Osteocyte (in vitro differentiated cells): ENCODE data around the gene C18orf63. TPM values are rescaled to one million over a fixed set of nuclear protein-coding genes. Genes with fewer than 3 reads are reported as not detected.

Experiments
- DNase-seq: peaks from one replicate; pipeline ENCODE4 v3.0.0; 2021; ENCODE audit warnings: mixed read lengths; ENCODE audit not compliant: unreplicated experiment; ENCODE audit errors: extremely low spot score
- H3K27ac Mint-ChIP-seq: one replicate; pipeline ENCODE4 v1.8.0; 2021; ENCODE audit warnings: mild to moderate bottlenecking, mixed read lengths; ENCODE audit not compliant: unreplicated experiment
- H3K27me3 Mint-ChIP-seq: one replicate; pipeline ENCODE4 v1.8.0; 2021; ENCODE audit warnings: mixed read lengths; ENCODE audit not compliant: unreplicated experiment
- H3K36me3 Mint-ChIP-seq: one replicate; pipeline ENCODE4 v1.8.0; 2021; ENCODE audit warnings: mixed read lengths; ENCODE audit not compliant: unreplicated experiment
- H3K4me1 Mint-ChIP-seq: one replicate; pipeline ENCODE4 v1.8.0; 2021; ENCODE audit warnings: mixed read lengths; ENCODE audit not compliant: unreplicated experiment
- H3K4me3 Mint-ChIP-seq: one replicate; pipeline ENCODE4 v1.8.0; 2021; ENCODE audit warnings: mild to moderate bottlenecking, moderate library complexity, mixed read lengths; ENCODE audit not compliant: unreplicated experiment
- H3K9me3 Mint-ChIP-seq: one replicate; pipeline ENCODE4 v1.8.0; 2021; ENCODE audit warnings: mixed read lengths; ENCODE audit not compliant: unreplicated experiment
- CTCF ChIP-seq: fragments of 200-600 bp; sonication (generic); IDR thresholded peaks from 2 replicates; pipeline ENCODE4 v1.5.0; 2021; ENCODE audit warnings: antibody characterized with exemption, mild to moderate bottlenecking, moderate library complexity
- long read RNA-seq: library from polyadenylated mRNA; unstranded; transcript quantifications from one replicate; pipeline ENCODE4 v2.0.0, GENCODE V29; 2021
- total RNA-seq: library from RNA; stranded (reverse); gene quantifications from 2 replicates; pipeline ENCODE4 v1.2.1, GENCODE V29; 2021

Gene C18orf63
- total RNA-seq, result not detected in 2 replicates
- long read RNA-seq, result 0 reads

- no peak within 1 kb of the TSS for H3K27ac Mint-ChIP-seq
- H3K4me3 Mint-ChIP-seq, result no peak within 1 kb of the TSS
- DNase-seq, result no peak
Observed at GRCh38 chr18:74315464-74316256, at the start of gene C18orf63. Gene C18orf63, plus strand, starts transcription at chr18:74315839. Its CDS starts 2,027 bp downstream, at chr18:74317866.

GRCh38 chr18:74266161-74266560 lies 49.5 kb upstream of the C18orf63 start:
- Mint-ChIP-seq H3K27ac (no peak overlapping the region), H3K9me3 (no peaks in the 10 kb centered on the region), H3K4me1 (no peaks in the 10 kb centered on the region), H3K36me3 (peaks cover 2% of the 10 kb centered on the region), H3K4me3 (no peak overlapping the region), H3K27me3 (no peaks in the 10 kb centered on the region)
- no peak for DNase-seq
- TF ChIP-seq CTCF, result no peak

More at GRCh38 chr18:74315464-74316256, at the start of gene C18orf63:
- no peaks in the 10 kb centered on the region for H3K36me3 Mint-ChIP-seq
- TF ChIP-seq CTCF, result no peak
- H3K4me1 Mint-ChIP-seq, result peaks cover 10% of the 10 kb centered on the region
- no peaks in the 10 kb centered on the region for H3K9me3 Mint-ChIP-seq
- peaks cover 6% of the 10 kb centered on the region for H3K27me3 Mint-ChIP-seq

- Mint-ChIP-seq H3K4me3 (no peak overlapping the region), H3K27me3 (no peaks in the 10 kb centered on the region), H3K27ac (no peak overlapping the region), H3K9me3 (no peaks in the 10 kb centered on the region), H3K4me1 (no peaks in the 10 kb centered on the region), H3K36me3 (peaks cover 2% of the 10 kb centered on the region)
- no peak for DNase-seq
- TF ChIP-seq CTCF, result no peak
Observed at GRCh38 chr18:74268175-74268574, 47.5 kb upstream of the C18orf63 start.

- H3K27ac Mint-ChIP-seq, result no peak overlapping the region
- DNase-seq, result no peak
- H3K4me3 Mint-ChIP-seq, result no peak overlapping the region
- H3K4me1 Mint-ChIP-seq, result no peaks in the 10 kb centered on the region
- H3K36me3 Mint-ChIP-seq, result no peaks in the 10 kb centered on the region
- H3K9me3 Mint-ChIP-seq, result no peaks in the 10 kb centered on the region
- TF ChIP-seq CTCF, result no peak
- no peaks in the 10 kb centered on the region for H3K27me3 Mint-ChIP-seq
Observed at GRCh38 chr18:74268933-74269620, 46.6 kb upstream of the C18orf63 start.

GRCh38 chr18:74271635-74272034 lies 44.0 kb upstream of the C18orf63 start:
- Mint-ChIP-seq H3K9me3 (no peaks in the 10 kb centered on the region), H3K4me1 (no peaks in the 10 kb centered on the region), H3K36me3 (no peaks in the 10 kb centered on the region), H3K4me3 (no peak overlapping the region), H3K27ac (no peak overlapping the region), H3K27me3 (no peaks in the 10 kb centered on the region)
- DNase-seq, result no peak
- TF ChIP-seq CTCF, result no peak
